ENCODE data around the gene NDUFAF3. TPM values are rescaled to one million over a fixed set of nuclear protein-coding genes. Genes with fewer than 3 reads are reported as not detected.

The NDUFAF3 gene
- total and polyA plus RNA-seq, 4 donors = 28.6 to 107 (median 72.0) TPM

- Histone ChIP-seq H3K36me3 (ENCODE audit: control insufficient read depth in 4 of 4, insufficient read depth in 3 of 4, low read depth in 1 of 4, low read length in 3 of 4) (peaks cover 0 to 54% (median 42%) of the 10 kb centered on the region in 4 donors), H3K9ac (ENCODE audit: low read depth in 1 of 2, low read length in 2 of 2) (peak overlapping the region in 1 of 2 donors; percentile 81), H3K27me3 (ENCODE audit: control insufficient read depth in 4 of 4, insufficient read depth in 4 of 4, low read length in 3 of 4) (no peaks in the 10 kb centered on the region), H3K27ac (ENCODE audit: low read depth in 1 of 2, low read length in 2 of 2) (peak overlapping the region; percentile 96), H3K4me1 (ENCODE audit: control insufficient read depth in 4 of 4, insufficient read depth in 4 of 4, low read length in 3 of 4) (peaks cover 3 to 23% (median 15%) of the 10 kb centered on the region in 4 donors), H3K9me3 (ENCODE audit: control insufficient read depth in 4 of 4, low read length in 3 of 4) (no peaks in the 10 kb centered on the region), H3K4me3 (ENCODE audit: low read depth in 1 of 3, low read length in 3 of 3) (peak overlapping the region in 2 of 3 donors; percentile 73 to 75)
- DNase-seq (ENCODE audit: low spot score) = no peak
- 86% methylated on average over 4 of the region's 4 CpGs for WGBS
- TF ChIP-seq FOXA2 (IDR thresholded peaks at IDR 0.05) = no peak
- TF ChIP-seq NR2F2 (IDR thresholded peaks at IDR 0.05) = no peak
- TF ChIP-seq MAX (IDR thresholded peaks at IDR 0.05) = no peak
- TF ChIP-seq FOXA1 (IDR thresholded peaks at IDR 0.05) = no peak
- no peak for TF ChIP-seq REST (IDR thresholded peaks at IDR 0.05)
- TF ChIP-seq JUND (IDR thresholded peaks at IDR 0.05) = no peak
- no peak for TF ChIP-seq GABPA (IDR thresholded peaks at IDR 0.05 in 1 of 2, conservative IDR thresholded peaks at IDR 0.05 in 1 of 2)
Observed at GRCh38 chr3:49028298-49028672, 6.4 kb downstream of the NDUFAF3 start.

DNA sequence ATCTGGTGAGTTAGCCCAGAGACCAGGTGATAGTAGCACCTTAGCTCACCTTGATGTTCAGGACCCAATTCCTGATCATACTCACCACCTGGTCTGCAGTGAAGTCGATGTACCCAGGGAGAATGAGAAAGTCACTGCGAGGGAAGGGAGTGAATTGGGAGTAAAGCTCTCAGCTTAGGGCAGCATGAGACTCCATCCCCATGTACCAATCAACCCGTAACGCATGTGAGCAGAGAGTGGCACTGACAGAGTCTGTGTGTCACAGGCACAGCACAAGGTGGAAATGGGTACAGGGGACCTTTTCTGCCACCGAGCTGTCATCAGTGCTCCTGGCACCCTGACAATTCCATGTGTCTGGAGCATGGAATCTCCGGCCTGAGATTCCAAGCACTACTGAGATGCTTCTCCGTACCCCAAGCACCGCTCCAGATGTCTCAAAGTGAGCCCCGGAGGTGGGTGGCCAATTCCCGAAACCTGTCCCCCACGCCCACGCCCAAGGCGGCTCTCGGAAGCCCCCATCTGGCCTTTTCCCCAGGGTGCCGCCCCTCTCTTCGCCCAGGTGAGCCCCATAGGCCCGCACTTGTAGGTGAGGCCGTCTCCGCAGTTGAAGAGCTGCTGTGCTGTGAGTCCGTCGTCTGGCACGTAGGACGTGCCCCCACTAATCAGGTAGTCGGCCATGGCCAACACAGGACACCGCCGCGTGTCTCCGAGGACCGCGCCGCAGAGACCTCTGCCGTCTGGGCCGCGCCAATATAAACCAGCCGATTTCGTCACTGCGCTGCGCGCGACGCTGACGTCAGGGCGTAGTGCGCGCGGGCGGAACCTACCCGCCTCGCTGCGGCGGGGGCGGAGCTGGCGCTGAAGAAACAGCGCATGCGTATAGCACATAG, 7.0 kb downstream of the NDUFAF3 start, which contains the start of gene IMPDH2:
Gene IMPDH2 (minus strand): TSS at position 726 of the 890 bp plus-strand sequence. CDS start 48 bp downstream, at position 678.
- Histone ChIP-seq H3K9me3 (ENCODE audit: control insufficient read depth in 4 of 4, low read length in 3 of 4) (no peaks in the 10 kb centered on the region), H3K4me1 (ENCODE audit: control insufficient read depth in 4 of 4, insufficient read depth in 4 of 4, low read length in 3 of 4) (peaks cover 1 to 23% (median 14%) of the 10 kb centered on the region in 4 donors), H3K27ac (ENCODE audit: low read depth in 1 of 2, low read length in 2 of 2) (peak within 1 kb of the TSS; percentile 96), H3K27me3 (ENCODE audit: control insufficient read depth in 4 of 4, insufficient read depth in 4 of 4, low read length in 3 of 4) (no peaks in the 10 kb centered on the region), H3K4me3 (ENCODE audit: low read depth in 1 of 3, low read length in 3 of 3) (peak within 1 kb of the TSS; percentile 63 to 75 (median 73)), H3K36me3 (ENCODE audit: control insufficient read depth in 4 of 4, insufficient read depth in 3 of 4, low read depth in 1 of 4, low read length in 3 of 4) (peaks cover 3 to 52% (median 39%) of the 10 kb centered on the region in 4 donors), H3K9ac (ENCODE audit: low read depth in 1 of 2, low read length in 2 of 2) (peak within 1 kb of the TSS; percentile 86 to 87)
- peak; percentile 95 for DNase-seq (ENCODE audit: low spot score)
- TF ChIP-seq FOXA1 (IDR thresholded peaks at IDR 0.05) = no peak
- peak; percentile 31 to 78 for TF ChIP-seq JUND (IDR thresholded peaks at IDR 0.05)
- TF ChIP-seq, protein P1, sequence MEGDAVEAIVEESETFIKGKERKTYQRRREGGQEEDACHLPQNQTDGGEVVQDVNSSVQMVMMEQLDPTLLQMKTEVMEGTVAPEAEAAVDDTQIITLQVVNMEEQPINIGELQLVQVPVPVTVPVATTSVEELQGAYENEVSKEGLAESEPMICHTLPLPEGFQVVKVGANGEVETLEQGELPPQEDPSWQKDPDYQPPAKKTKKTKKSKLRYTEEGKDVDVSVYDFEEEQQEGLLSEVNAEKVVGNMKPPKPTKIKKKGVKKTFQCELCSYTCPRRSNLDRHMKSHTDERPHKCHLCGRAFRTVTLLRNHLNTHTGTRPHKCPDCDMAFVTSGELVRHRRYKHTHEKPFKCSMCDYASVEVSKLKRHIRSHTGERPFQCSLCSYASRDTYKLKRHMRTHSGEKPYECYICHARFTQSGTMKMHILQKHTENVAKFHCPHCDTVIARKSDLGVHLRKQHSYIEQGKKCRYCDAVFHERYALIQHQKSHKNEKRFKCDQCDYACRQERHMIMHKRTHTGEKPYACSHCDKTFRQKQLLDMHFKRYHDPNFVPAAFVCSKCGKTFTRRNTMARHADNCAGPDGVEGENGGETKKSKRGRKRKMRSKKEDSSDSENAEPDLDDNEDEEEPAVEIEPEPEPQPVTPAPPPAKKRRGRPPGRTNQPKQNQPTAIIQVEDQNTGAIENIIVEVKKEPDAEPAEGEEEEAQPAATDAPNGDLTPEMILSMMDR (IDR thresholded peaks at IDR 0.05; ENCODE audit: low read depth, low read length, missing input control) = no peak
- TF ChIP-seq TAF1 (conservative IDR thresholded peaks at IDR 0.05) = no peak
- peak; percentile 60 for TF ChIP-seq SP1 (IDR thresholded peaks at IDR 0.05)
- peak; percentile 30 to 52 for TF ChIP-seq RAD21 (IDR thresholded peaks at IDR 0.05)
- peak; percentile 51 for TF ChIP-seq MAX (IDR thresholded peaks at IDR 0.05)
- no peak for TF ChIP-seq NR2F2 (IDR thresholded peaks at IDR 0.05)
- TF ChIP-seq GABPA (IDR thresholded peaks at IDR 0.05 in 1 of 2, conservative IDR thresholded peaks at IDR 0.05 in 1 of 2) = peak in 1 of 2 donors; percentile 75
- TF ChIP-seq YY1 (IDR thresholded peaks at IDR 0.05) = peak; percentile 83
- peak; percentile 84 for TF ChIP-seq REST (IDR thresholded peaks at IDR 0.05)
- no peak for TF ChIP-seq FOXA2 (IDR thresholded peaks at IDR 0.05)
- TF ChIP-seq, protein P2, sequence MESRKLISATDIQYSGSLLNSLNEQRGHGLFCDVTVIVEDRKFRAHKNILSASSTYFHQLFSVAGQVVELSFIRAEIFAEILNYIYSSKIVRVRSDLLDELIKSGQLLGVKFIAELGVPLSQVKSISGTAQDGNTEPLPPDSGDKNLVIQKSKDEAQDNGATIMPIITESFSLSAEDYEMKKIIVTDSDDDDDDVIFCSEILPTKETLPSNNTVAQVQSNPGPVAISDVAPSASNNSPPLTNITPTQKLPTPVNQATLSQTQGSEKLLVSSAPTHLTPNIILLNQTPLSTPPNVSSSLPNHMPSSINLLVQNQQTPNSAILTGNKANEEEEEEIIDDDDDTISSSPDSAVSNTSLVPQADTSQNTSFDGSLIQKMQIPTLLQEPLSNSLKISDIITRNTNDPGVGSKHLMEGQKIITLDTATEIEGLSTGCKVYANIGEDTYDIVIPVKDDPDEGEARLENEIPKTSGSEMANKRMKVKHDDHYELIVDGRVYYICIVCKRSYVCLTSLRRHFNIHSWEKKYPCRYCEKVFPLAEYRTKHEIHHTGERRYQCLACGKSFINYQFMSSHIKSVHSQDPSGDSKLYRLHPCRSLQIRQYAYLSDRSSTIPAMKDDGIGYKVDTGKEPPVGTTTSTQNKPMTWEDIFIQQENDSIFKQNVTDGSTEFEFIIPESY (IDR thresholded peaks at IDR 0.05) = no peak
- TF ChIP-seq ATF3 (IDR thresholded peaks at IDR 0.05) = peak; percentile 73
- TF ChIP-seq HNF4A (conservative IDR thresholded peaks at IDR 0.05) = no peak
- TF ChIP-seq HNF4G (IDR thresholded peaks at IDR 0.05) = no peak
- TF ChIP-seq RXRA (IDR thresholded peaks at IDR 0.05) = no peak
- peak; percentile 81 to 97 for TF ChIP-seq EGR1 (IDR thresholded peaks at IDR 0.05; ENCODE audit: low read depth in 2 of 2)
- 4% methylated on average over 55 of the region's 55 CpGs for WGBS
